Hepatic stellate cell (primary cell): Measurements from ENCODE around the gene DIP2C.
"Not testable (repeated sequence)": the region's sequence is repeated elsewhere in the genome, so short reads cannot be mapped to it uniquely, and the experiment has no call there.

Experiments used
- DNase-seq: peaks from one replicate; pipeline ENCODE4 v3.0.0; 2011; ENCODE audit warnings: low spot score

DIP2C gene

GRCh38 chr10:476455-476780, 213.1 kb downstream of the DIP2C start:
- no peak for DNase-seq

DNA sequence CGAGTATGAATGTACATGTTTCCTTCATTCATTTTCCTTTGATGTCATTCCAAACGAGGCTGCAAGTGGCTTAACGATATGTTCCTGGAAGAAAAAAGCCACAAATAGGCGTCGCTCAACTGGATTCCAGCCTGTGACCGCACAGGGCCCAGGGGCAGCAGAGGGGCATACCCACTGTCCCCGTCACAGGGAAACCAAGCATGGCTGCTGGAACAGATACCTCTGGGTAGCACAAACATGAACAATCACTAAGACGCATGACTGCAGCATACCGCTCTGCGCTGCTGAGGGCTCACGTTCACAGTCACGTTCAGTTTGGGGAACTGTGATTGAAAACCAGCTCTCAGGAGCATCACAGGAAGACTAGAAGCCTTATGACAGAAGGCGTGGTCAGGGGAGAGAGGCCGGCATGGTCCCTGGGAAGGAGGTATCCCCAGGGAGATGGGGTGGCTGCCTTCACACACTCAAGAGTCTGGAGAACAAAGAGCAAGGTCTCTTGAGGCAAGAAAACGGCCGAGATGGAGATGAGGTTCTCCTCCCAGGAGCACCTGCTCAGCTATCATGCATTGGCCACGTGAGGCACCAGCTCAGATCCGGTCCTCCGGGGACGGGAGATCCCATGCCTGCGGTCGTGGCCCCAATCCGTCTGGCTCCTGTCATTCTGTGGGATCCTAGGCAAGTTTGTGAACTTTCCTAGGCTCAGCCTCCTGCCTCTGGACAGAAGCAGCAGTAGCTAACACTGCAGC, 213.6 kb downstream of the DIP2C start:
- no peak for DNase-seq

GRCh38 chr10:474946-475345, 214.5 kb downstream of the DIP2C start:
- no peak for DNase-seq

GRCh38 chr10:474406-474805, 215.1 kb downstream of the DIP2C start:
- DNase-seq, result no peak

GRCh38 chr10:472241-472910, 217.1 kb downstream of the DIP2C start:
- no peak for DNase-seq

- DNase-seq, result no peak
Measured at GRCh38 chr10:470339-471003, 219.0 kb downstream of the DIP2C start.

DNA sequence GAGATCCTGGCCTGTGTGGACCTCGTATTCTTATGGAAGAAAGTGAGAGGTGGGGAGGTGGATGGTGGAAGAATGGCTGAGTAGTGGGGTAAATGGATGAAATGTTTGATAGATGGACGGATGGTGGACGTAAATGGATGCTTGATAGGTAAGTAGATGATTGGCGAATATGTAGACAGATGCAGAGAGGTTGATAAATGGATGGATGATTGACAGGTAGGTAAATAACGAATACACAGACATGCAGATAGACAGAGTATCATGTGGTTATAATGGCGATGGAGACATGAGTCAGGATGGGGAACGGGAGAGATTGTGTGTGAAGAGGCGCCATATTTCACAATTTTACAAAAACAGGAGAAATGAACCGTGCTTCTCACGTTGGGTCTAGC, 219.5 kb downstream of the DIP2C start:
- DNase-seq, result no peak

- DNase-seq, result no peak
Measured at GRCh38 chr10:459743-460142, 229.7 kb downstream of the DIP2C start.

GRCh38 chr10:458421-458851, 231.0 kb downstream of the DIP2C start:
- no peak for DNase-seq

DNA sequence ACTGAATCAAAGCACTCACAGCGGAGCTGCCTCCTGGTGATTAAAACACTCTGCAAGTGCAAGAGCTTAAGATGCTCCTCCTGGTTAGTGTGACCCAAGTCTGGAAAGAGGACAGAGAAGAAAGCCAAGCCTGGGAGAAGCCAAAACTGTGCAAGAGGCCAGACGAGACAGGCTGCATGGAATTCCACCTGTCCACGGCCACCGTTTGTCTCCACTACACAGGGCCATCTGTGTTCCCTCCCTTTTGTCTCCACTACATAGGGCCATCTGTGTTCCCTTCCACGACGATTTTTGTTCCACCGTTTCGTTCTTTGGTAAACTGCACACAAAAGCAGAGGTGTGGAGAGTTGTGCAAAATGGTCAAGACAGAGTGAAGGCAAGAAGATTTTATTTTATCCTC, 233.0 kb downstream of the DIP2C start:
- DNase-seq, result no peak

- DNase-seq, result peak; percentile 69
Measured at GRCh38 chr10:454860-455259, 234.6 kb downstream of the DIP2C start.

DNA sequence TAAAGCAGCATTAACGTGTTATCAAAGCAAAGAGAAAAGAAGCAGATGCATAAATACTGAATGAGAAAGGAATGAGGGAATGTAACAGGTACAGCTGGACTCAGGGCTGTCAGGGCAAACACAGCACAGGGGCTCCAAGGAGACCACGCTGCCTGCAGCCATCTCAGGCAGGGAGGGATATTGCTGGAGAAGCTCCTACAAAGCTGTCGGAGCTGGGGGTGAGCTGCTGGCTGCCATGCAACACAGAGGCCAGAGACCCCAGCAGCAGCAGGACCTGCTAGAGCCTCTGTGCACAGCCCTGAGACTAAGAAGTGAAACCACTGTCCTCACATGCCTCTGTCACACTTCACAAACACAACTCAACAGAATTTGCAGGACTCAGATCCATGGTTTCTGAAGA, 235.8 kb downstream of the DIP2C start:
- no peak for DNase-seq

DNA sequence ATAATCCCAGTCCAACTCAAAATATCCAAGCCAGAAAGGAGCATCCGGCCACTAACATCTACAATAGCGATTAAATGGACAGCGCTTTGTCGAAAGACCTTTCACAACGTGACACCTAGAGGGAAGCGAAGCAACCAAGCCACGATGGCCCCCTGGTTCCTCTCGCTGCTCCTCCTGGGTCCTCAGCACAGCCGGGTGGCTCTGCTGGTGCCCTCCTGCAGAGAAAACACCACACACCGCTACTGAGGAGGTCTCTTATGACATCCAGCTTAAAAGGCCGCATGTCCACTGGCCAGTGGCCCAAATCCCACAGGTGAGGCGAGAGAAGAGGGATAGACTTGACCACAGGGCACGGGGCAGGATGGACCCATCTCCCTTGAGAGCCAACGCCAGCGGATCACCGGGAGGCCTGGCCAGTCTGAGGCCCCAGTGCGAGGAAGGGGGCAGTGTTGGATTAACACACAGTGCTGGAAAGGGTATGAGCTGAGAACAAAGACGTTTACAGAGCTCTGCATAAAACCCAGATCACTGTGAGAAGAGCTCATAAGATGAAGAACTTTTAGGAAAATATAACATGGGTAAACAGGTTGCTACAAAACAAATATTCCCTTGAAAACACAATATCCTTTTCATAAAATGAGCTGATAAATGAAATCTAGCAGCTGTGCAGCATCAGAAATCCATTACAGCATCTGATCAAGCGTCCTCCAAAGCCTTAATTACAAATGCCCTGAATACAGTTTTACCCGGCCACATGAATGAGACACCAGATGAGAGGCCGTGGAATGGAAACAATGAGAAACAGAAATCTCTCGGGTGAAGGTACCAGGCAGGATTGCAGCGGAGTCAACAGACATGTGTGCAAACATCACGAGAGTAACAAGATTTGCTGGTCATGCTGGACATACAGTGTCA, 236.7 kb downstream of the DIP2C start:
- no peak for DNase-seq

DNA sequence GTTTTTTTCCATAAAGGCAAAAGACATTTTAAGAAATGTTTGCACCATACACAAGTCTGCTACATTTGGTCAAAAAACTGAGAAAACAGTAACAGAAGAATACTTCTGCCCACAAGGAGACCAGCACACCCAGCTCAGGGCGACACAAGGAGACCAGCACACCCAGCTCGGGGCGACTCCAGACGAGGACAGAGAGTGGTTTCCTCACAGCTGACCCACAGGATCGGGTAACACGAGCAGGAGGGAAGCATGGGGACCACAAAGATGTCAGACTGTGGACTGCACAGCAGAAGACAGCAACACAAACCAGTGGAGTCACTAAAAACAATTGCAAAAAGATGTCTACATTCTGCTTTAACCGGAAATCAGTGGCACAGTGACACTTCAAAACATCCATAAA, 237.6 kb downstream of the DIP2C start:
- DNase-seq, result no peak

GRCh38 chr10:451021-451471, 238.4 kb downstream of the DIP2C start:
- DNase-seq, result no peak

GRCh38 chr10:450463-450862, 239.0 kb downstream of the DIP2C start:
- DNase-seq, result no peak

GRCh38 chr10:449331-449730, 240.1 kb downstream of the DIP2C start:
- DNase-seq, result not testable (repeated sequence)

DNA sequence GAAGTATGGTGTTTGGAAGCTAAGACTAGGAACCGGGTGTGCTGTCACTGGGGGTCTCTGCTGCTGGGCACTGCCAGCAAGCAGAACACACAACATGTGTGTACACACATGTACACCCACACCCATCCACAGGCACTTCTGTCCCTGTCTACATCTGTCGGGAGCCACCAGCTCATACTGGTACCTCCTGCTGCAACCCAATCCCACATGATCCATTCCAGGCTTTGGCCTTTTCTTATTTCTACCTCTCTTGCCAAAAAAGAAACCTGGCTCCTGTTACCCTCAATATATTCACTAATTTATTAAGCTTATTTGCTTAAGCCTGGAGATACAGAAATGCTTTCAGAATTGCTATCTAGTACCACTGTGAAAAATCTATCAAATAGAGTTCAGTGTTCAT, 246.0 kb downstream of the DIP2C start:
- no peak for DNase-seq

DNA sequence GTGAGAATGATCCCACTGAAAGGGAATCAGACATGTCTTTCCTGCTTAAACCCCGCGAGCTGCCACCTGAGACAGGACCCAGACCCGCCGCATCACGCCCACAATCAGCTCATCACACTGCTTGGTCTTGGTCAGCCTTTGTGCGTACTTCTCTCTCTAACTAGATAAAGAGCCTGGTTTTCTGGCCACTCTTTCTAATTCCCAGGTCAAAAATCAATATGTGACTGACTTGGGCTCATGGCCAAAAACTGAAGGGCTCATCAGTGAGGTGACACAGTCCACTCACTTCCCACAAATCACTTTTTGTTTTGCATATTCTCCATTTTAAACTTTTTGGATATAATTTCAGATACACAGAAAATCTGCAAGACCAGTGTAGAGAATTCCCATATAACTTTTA, 247.3 kb downstream of the DIP2C start:
- no peak for DNase-seq

- DNase-seq, result no peak
Measured at GRCh38 chr10:441659-442058, 247.8 kb downstream of the DIP2C start.

DNA sequence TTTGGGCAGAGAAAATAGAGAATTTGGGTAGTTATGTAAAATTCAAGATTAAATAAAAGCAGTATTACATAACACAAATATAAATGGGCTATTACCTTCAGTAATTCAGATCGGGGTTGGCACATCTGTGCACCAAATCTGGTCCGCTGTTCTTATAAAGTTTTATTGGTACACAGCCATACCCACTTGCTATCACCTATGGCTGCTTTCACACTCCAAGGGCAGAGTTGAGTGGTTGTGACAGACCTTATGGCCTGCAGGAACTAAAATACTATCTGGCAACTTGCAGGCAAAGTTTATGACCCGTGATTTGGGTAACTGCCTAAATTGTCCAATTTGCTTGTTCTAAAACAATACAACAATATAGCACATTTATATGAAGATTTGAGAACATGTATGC, 249.3 kb downstream of the DIP2C start:
- DNase-seq, result no peak
